Keratinocyte (primary cell): Measurements from ENCODE around the gene RWDD2A.

Source experiments
- EZH2 ChIP-seq: IDR thresholded peaks from one replicate; pipeline ENCODE4 v1.6.1; 2012; ENCODE audit warnings: inconsistent platforms, mild to moderate bottlenecking, low read length, moderate library complexity
- TF ChIP-seq, protein P1 (sequence below), 3 experiments: IDR thresholded peaks in 1 of 3; conservative IDR thresholded peaks in 1 of 3; optimal IDR thresholded peaks in 1 of 3; 2 replicates in 2 of 3; 3 replicates in 1 of 3; pipeline versions ENCODE3 to v1.5.1; 2011; ENCODE audit warnings: low read length in 3 of 3, mild to moderate bottlenecking in 3 of 3, moderate library complexity in 2 of 3, control low read depth in 1 of 3, inconsistent platforms in 1 of 3; ENCODE audit not compliant: insufficient read depth in 2 of 3; ENCODE audit errors: extremely low read depth in 1 of 3

DNA sequence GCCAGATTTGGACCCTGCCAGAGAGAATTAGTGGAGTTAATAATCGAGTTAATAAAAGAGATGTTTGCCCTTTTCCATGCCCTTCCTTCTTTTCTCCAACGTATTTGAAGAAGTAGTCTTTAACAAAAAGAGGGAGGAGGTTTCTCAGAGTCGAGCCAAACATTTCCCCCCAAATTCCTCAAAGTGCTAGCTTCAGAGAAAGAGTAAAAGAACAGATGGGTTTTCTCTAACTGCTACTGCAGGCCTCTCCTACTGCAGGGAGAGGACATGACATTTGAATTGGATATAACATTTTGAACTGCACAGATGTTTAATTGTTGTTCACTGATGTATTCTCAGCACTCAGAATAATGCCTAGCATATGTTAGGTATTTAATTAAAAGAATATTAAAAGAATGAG is 25.5 kb downstream of the RWDD2A start:
- TF ChIP-seq, protein P1, sequence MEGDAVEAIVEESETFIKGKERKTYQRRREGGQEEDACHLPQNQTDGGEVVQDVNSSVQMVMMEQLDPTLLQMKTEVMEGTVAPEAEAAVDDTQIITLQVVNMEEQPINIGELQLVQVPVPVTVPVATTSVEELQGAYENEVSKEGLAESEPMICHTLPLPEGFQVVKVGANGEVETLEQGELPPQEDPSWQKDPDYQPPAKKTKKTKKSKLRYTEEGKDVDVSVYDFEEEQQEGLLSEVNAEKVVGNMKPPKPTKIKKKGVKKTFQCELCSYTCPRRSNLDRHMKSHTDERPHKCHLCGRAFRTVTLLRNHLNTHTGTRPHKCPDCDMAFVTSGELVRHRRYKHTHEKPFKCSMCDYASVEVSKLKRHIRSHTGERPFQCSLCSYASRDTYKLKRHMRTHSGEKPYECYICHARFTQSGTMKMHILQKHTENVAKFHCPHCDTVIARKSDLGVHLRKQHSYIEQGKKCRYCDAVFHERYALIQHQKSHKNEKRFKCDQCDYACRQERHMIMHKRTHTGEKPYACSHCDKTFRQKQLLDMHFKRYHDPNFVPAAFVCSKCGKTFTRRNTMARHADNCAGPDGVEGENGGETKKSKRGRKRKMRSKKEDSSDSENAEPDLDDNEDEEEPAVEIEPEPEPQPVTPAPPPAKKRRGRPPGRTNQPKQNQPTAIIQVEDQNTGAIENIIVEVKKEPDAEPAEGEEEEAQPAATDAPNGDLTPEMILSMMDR (optimal IDR thresholded peaks at IDR 0.05 in 1 of 3, IDR thresholded peaks at IDR 0.05 in 1 of 3, conservative IDR thresholded peaks at IDR 0.05 in 1 of 3; ENCODE audit: extremely low read depth in 1 of 3, insufficient read depth in 2 of 3, low read length in 3 of 3): no peak
- TF ChIP-seq EZH2: no peak
